Glutamatergic neuron (in vitro differentiated cells): ENCODE results near the gene P3H4. TPM values are rescaled to one million over a fixed set of nuclear protein-coding genes. Genes with fewer than 3 reads are reported as not detected.

Experiments used
- DNase-seq: peaks from one replicate; pipeline ENCODE4 v3.0.0; 2022
- H3K27ac Mint-ChIP-seq: one replicate; pipeline ENCODE4 v1.8.0; 2020; ENCODE audit warnings: mild to moderate bottlenecking, mixed read lengths, inconsistent platforms; ENCODE audit not compliant: unreplicated experiment
- H3K27me3 Mint-ChIP-seq: one replicate; pipeline ENCODE4 v1.8.0; 2020; ENCODE audit warnings: mild to moderate bottlenecking, moderate library complexity, mixed read lengths, inconsistent platforms; ENCODE audit not compliant: unreplicated experiment
- H3K36me3 Mint-ChIP-seq: one replicate; pipeline ENCODE4 v1.8.0; 2020; ENCODE audit warnings: mild to moderate bottlenecking, mixed read lengths, inconsistent platforms; ENCODE audit not compliant: unreplicated experiment
- H3K4me1 Mint-ChIP-seq: one replicate; pipeline ENCODE4 v1.8.0; 2020; ENCODE audit warnings: mild to moderate bottlenecking, low read depth, mixed read lengths, inconsistent platforms; ENCODE audit not compliant: unreplicated experiment
- H3K4me3 Mint-ChIP-seq: one replicate; pipeline ENCODE4 v1.8.0; 2020; ENCODE audit warnings: mild to moderate bottlenecking, mixed read lengths, inconsistent platforms; ENCODE audit not compliant: unreplicated experiment
- H3K9me3 Mint-ChIP-seq: one replicate; pipeline ENCODE4 v1.8.0; 2020; ENCODE audit warnings: mild to moderate bottlenecking, moderate library complexity, mixed read lengths, inconsistent platforms; ENCODE audit not compliant: unreplicated experiment
- CTCF ChIP-seq: fragments of 200-600 bp; sonication (generic); IDR thresholded peaks from one replicate; pipeline ENCODE4 v1.5.0; 2021; ENCODE audit not compliant: partially characterized antibody, unreplicated experiment
- total RNA-seq: library from RNA; stranded (reverse); fragmentation: NEBNext Ultra II Directional; extraction: Animal tissue kit (Norgen Biotek cat#: 25700); gene quantifications from one replicate; pipeline ENCODE4 v1.2.1, GENCODE V29; 2021; ENCODE audit not compliant: unreplicated experiment

P3H4 gene
- total RNA-seq, 1 donor from 2014 or later, result 5.6 TPM

GRCh38 chr17:41784207-41784744 lies 27.5 kb downstream of the P3H4 start:
- no peak for DNase-seq
- peaks cover 19% of the 10 kb centered on the region for H3K4me1 Mint-ChIP-seq
- peak overlapping the region; percentile 88 for H3K27ac Mint-ChIP-seq
- H3K9me3 Mint-ChIP-seq, result peaks cover 20% of the 10 kb centered on the region
- peaks cover 14% of the 10 kb centered on the region for H3K27me3 Mint-ChIP-seq
- no peak for TF ChIP-seq CTCF
- H3K36me3 Mint-ChIP-seq, result no peaks in the 10 kb centered on the region
- H3K4me3 Mint-ChIP-seq, result peak overlapping the region; percentile 94

GRCh38 chr17:41782142-41782541 lies 29.6 kb downstream of the P3H4 start:
- Mint-ChIP-seq H3K4me1 (peaks cover 23% of the 10 kb centered on the region), H3K27ac (peak overlapping the region; percentile 98), H3K27me3 (peaks cover 10% of the 10 kb centered on the region), H3K4me3 (peak overlapping the region; percentile 94), H3K36me3 (no peaks in the 10 kb centered on the region), H3K9me3 (peaks cover 18% of the 10 kb centered on the region)
- DNase-seq, result no peak
- TF ChIP-seq CTCF, result no peak

GRCh38 chr17:41781404-41782110 lies 30.2 kb downstream of the P3H4 start:
- Mint-ChIP-seq H3K9me3 (peaks cover 15% of the 10 kb centered on the region), H3K36me3 (no peaks in the 10 kb centered on the region), H3K27me3 (peaks cover 10% of the 10 kb centered on the region), H3K4me3 (peak overlapping the region; percentile 94), H3K27ac (peak overlapping the region; percentile 98), H3K4me1 (peaks cover 23% of the 10 kb centered on the region)
- DNase-seq, result peak; percentile 85
- TF ChIP-seq CTCF, result no peak

- no peak for TF ChIP-seq CTCF
- Mint-ChIP-seq H3K27me3 (peaks cover 10% of the 10 kb centered on the region), H3K9me3 (peaks cover 15% of the 10 kb centered on the region), H3K36me3 (no peaks in the 10 kb centered on the region), H3K4me1 (peaks cover 37% of the 10 kb centered on the region), H3K4me3 (no peak overlapping the region), H3K27ac (no peak overlapping the region)
- no peak for DNase-seq
These were observed 31.8 kb downstream of the P3H4 start for GRCh38 chr17:41779954-41780353.

GRCh38 chr17:41777574-41778188 lies 34.1 kb downstream of the P3H4 start:
- Mint-ChIP-seq H3K36me3 (no peaks in the 10 kb centered on the region), H3K9me3 (peaks cover 18% of the 10 kb centered on the region), H3K27me3 (peaks cover 16% of the 10 kb centered on the region), H3K4me3 (peak overlapping the region; percentile 52), H3K4me1 (peaks cover 44% of the 10 kb centered on the region), H3K27ac (peak overlapping the region; percentile 80)
- no peak for DNase-seq
- TF ChIP-seq CTCF, result no peak
